ENCODE data around the gene RPP25. TPM values are rescaled to one million over a fixed set of nuclear protein-coding genes. Genes with fewer than 3 reads are reported as not detected.

RPP25 gene
- total RNA-seq, 1 donor from 2014 or later, result 17.7 TPM

- no peak overlapping the region for H3K27ac Mint-ChIP-seq (ENCODE audit: unreplicated experiment)
- peak overlapping the region; percentile 66 for H3K4me3 Mint-ChIP-seq (ENCODE audit: unreplicated experiment)
- H3K36me3 Mint-ChIP-seq (ENCODE audit: low read depth), result no peaks in the 10 kb centered on the region
- TF ChIP-seq CTCF (IDR thresholded peaks at IDR 0.05), result peak; percentile 77
- H3K9me3 Mint-ChIP-seq (ENCODE audit: low read depth), result no peaks in the 10 kb centered on the region
- H3K27me3 Mint-ChIP-seq (ENCODE audit: low read depth), result no peaks in the 10 kb centered on the region
- peaks cover 40% of the 10 kb centered on the region for H3K4me1 Mint-ChIP-seq (ENCODE audit: low read depth)
- DNase-seq (ENCODE audit: low spot score), result no peak
Measured at GRCh38 chr15:74955796-74956647, 550 bp downstream of the RPP25 start.

- peaks cover 45% of the 10 kb centered on the region for H3K4me1 Mint-ChIP-seq (ENCODE audit: low read depth)
Measured at GRCh38 chr15:74955017-74955416, 1.6 kb downstream of the RPP25 start.

GRCh38 chr15:74954515-74954914 lies 2.1 kb downstream of the RPP25 start:
- no peaks in the 10 kb centered on the region for H3K27me3 Mint-ChIP-seq (ENCODE audit: low read depth)
- no peak for DNase-seq (ENCODE audit: low spot score)
- H3K4me3 Mint-ChIP-seq (ENCODE audit: unreplicated experiment), result peak overlapping the region; percentile 66
- no peaks in the 10 kb centered on the region for H3K9me3 Mint-ChIP-seq (ENCODE audit: low read depth)
- H3K36me3 Mint-ChIP-seq (ENCODE audit: low read depth), result no peaks in the 10 kb centered on the region
- peaks cover 43% of the 10 kb centered on the region for H3K4me1 Mint-ChIP-seq (ENCODE audit: low read depth)
- H3K27ac Mint-ChIP-seq (ENCODE audit: unreplicated experiment), result no peak overlapping the region
- TF ChIP-seq CTCF (IDR thresholded peaks at IDR 0.05), result no peak

More at GRCh38 chr15:74955017-74955416, 1.6 kb downstream of the RPP25 start:
- H3K4me3 Mint-ChIP-seq (ENCODE audit: unreplicated experiment), result peak overlapping the region; percentile 66
- H3K36me3 Mint-ChIP-seq (ENCODE audit: low read depth), result no peaks in the 10 kb centered on the region
- no peak for TF ChIP-seq CTCF (IDR thresholded peaks at IDR 0.05)
- no peaks in the 10 kb centered on the region for H3K27me3 Mint-ChIP-seq (ENCODE audit: low read depth)
- no peak overlapping the region for H3K27ac Mint-ChIP-seq (ENCODE audit: unreplicated experiment)
- no peaks in the 10 kb centered on the region for H3K9me3 Mint-ChIP-seq (ENCODE audit: low read depth)
- no peak for DNase-seq (ENCODE audit: low spot score)

- TF ChIP-seq CTCF (IDR thresholded peaks at IDR 0.05), result no peak
- peaks cover 27% of the 10 kb centered on the region for H3K4me1 Mint-ChIP-seq (ENCODE audit: low read depth)
- no peaks in the 10 kb centered on the region for H3K27me3 Mint-ChIP-seq (ENCODE audit: low read depth)
- no peak overlapping the region for H3K27ac Mint-ChIP-seq (ENCODE audit: unreplicated experiment)
- H3K4me3 Mint-ChIP-seq (ENCODE audit: unreplicated experiment), result no peak overlapping the region
- no peaks in the 10 kb centered on the region for H3K36me3 Mint-ChIP-seq (ENCODE audit: low read depth)
- no peaks in the 10 kb centered on the region for H3K9me3 Mint-ChIP-seq (ENCODE audit: low read depth)
- no peak for DNase-seq (ENCODE audit: low spot score)
Measured at GRCh38 chr15:74951006-74951405, 5.6 kb downstream of the RPP25 start.

GRCh38 chr15:74950078-74950908 lies 6.3 kb downstream of the RPP25 start:
- Mint-ChIP-seq H3K27ac (ENCODE audit: unreplicated experiment) (no peak overlapping the region), H3K27me3 (ENCODE audit: low read depth) (no peaks in the 10 kb centered on the region), H3K9me3 (ENCODE audit: low read depth) (no peaks in the 10 kb centered on the region), H3K4me1 (ENCODE audit: low read depth) (peaks cover 21% of the 10 kb centered on the region), H3K4me3 (ENCODE audit: unreplicated experiment) (no peak overlapping the region), H3K36me3 (ENCODE audit: low read depth) (no peaks in the 10 kb centered on the region)
- no peak for DNase-seq (ENCODE audit: low spot score)
- peak; percentile 92 for TF ChIP-seq CTCF (IDR thresholded peaks at IDR 0.05)
